K562 (cell line): ENCODE measurements around the gene CNR1. TPM values are rescaled to one million over a fixed set of nuclear protein-coding genes. Genes with fewer than 3 reads are reported as not detected.

Experiments
- CEBPZ ChIP-seq: fragments of 150-350 bp; IDR thresholded peaks from 2 replicates; pipeline ENCODE4 v1.6.1; 2014; ENCODE audit warnings: low read depth, mild to moderate bottlenecking, low read length, borderline replicate concordance
- ETV6 ChIP-seq, 3 experiments: fragments of 150-350 bp in 1 of 3; sonication (generic) in 1 of 3; formaldehyde crosslinking in 1 of 3; IDR thresholded peaks; 2 replicates each; pipeline versions ENCODE4 v1.6.1 to v1.8.0; 2014 to 2022; ENCODE audit warnings: borderline replicate concordance in 2 of 3, low read depth in 2 of 3, antibody characterized with exemption in 1 of 3, low read length in 1 of 3, mild to moderate bottlenecking in 1 of 3, missing genetic modification reagents in 1 of 3
- RBM15 ChIP-seq: fragments of 200-400 bp; formaldehyde crosslinking; IDR thresholded peaks from 2 replicates; pipeline ENCODE4 v1.6.1; 2018; ENCODE audit warnings: mild to moderate bottlenecking, low read length, moderate library complexity; ENCODE audit not compliant: insufficient read depth
- ZBED1 ChIP-seq: IDR thresholded peaks from 2 replicates; pipeline ENCODE4 v1.6.1; 2014
- ZNF436 ChIP-seq: fragments of 250-450, 450-650 bp; sonication (Bioruptor Pico); formaldehyde crosslinking; IDR thresholded peaks from 2 replicates; pipeline ENCODE4 v1.7.0; 2020; ENCODE audit warnings: mild to moderate bottlenecking
- ZNF707 ChIP-seq: fragments of 250-450 bp; sonication (Bioruptor Pico); conservative IDR thresholded peaks from 2 replicates; pipeline ENCODE4 v1.8.0; 2022; ENCODE audit warnings: inconsistent platforms, mild to moderate bottlenecking, moderate library complexity
- polyA plus RNA-seq, 8 experiments: library from polyadenylated mRNA; depleted of rRNA in 4 of 8; stranded (reverse) in 5 of 8; unstranded in 3 of 8; fragments of >200 nt; fragmentation: Nextera tagmentation in 2 of 8; fragmentation: Illumina TruSeq in 1 of 8; extraction: Ambion mirVana in 2 of 8; extraction: Trizol in 1 of 8; gene quantifications; 2 replicates each; pipeline versions ENCODE4 v1.2.1 to v1.2.3, GENCODE V29; 2011 to 2014; ENCODE audit warnings: inconsistent platforms in 1 of 8, missing spikeins in 1 of 8
- total RNA-seq, 7 experiments: library from RNA; depleted of rRNA in 6 of 7; stranded (reverse); fragments of >200 nt in 6 of 7; fragmentation: Illumina TruSeq in 2 of 7; extraction: Trizol in 2 of 7; gene quantifications; 2 replicates each; pipeline versions ENCODE4 v1.2.1 to v1.2.3, GENCODE V29; 2011 to 2021; ENCODE audit warnings: low replicate concordance in 1 of 7
- TF ChIP-seq, protein P1 (sequence below), 2 experiments: fragments of 450-650 bp; formaldehyde crosslinking in 1 of 2; IDR thresholded peaks; 2 replicates each; pipeline versions ENCODE4 v1.4.0 to v1.6.1; 2014 to 2020; ENCODE audit warnings: mild to moderate bottlenecking in 2 of 2, borderline replicate concordance in 1 of 2, low read depth in 1 of 2
- TF ChIP-seq, protein P2 (sequence below): fragments of 250-450 bp; sonication (Bioruptor Pico); IDR thresholded peaks from 2 replicates; pipeline ENCODE4 v1.4.0; 2020

Gene CNR1
- total and polyA plus RNA-seq, 9 of the 15 experiments (the other 6 are each of a cell fraction or from before 2014, with no cell fraction given): 0.50 to 1.9 (median 1.2) TPM; not detected in 1

GRCh38 chr6:88171312-88171711 is 5.2 kb upstream of the CNR1 start (continued):
- TF ChIP-seq CEBPZ: no peak
- TF ChIP-seq, protein P1, sequence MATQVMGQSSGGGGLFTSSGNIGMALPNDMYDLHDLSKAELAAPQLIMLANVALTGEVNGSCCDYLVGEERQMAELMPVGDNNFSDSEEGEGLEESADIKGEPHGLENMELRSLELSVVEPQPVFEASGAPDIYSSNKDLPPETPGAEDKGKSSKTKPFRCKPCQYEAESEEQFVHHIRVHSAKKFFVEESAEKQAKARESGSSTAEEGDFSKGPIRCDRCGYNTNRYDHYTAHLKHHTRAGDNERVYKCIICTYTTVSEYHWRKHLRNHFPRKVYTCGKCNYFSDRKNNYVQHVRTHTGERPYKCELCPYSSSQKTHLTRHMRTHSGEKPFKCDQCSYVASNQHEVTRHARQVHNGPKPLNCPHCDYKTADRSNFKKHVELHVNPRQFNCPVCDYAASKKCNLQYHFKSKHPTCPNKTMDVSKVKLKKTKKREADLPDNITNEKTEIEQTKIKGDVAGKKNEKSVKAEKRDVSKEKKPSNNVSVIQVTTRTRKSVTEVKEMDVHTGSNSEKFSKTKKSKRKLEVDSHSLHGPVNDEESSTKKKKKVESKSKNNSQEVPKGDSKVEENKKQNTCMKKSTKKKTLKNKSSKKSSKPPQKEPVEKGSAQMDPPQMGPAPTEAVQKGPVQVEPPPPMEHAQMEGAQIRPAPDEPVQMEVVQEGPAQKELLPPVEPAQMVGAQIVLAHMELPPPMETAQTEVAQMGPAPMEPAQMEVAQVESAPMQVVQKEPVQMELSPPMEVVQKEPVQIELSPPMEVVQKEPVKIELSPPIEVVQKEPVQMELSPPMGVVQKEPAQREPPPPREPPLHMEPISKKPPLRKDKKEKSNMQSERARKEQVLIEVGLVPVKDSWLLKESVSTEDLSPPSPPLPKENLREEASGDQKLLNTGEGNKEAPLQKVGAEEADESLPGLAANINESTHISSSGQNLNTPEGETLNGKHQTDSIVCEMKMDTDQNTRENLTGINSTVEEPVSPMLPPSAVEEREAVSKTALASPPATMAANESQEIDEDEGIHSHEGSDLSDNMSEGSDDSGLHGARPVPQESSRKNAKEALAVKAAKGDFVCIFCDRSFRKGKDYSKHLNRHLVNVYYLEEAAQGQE (IDR thresholded peaks at IDR 0.05; ENCODE audit: borderline replicate concordance): no peak
- TF ChIP-seq, protein P1 (CRISPR knock-in tag; IDR thresholded peaks at IDR 0.05; ENCODE audit: low read depth): no peak
- TF ChIP-seq ZNF436 (CRISPR knock-in tag): no peak
- TF ChIP-seq ZNF707 (CRISPR knock-in tag): no peak
- TF ChIP-seq, protein P2, sequence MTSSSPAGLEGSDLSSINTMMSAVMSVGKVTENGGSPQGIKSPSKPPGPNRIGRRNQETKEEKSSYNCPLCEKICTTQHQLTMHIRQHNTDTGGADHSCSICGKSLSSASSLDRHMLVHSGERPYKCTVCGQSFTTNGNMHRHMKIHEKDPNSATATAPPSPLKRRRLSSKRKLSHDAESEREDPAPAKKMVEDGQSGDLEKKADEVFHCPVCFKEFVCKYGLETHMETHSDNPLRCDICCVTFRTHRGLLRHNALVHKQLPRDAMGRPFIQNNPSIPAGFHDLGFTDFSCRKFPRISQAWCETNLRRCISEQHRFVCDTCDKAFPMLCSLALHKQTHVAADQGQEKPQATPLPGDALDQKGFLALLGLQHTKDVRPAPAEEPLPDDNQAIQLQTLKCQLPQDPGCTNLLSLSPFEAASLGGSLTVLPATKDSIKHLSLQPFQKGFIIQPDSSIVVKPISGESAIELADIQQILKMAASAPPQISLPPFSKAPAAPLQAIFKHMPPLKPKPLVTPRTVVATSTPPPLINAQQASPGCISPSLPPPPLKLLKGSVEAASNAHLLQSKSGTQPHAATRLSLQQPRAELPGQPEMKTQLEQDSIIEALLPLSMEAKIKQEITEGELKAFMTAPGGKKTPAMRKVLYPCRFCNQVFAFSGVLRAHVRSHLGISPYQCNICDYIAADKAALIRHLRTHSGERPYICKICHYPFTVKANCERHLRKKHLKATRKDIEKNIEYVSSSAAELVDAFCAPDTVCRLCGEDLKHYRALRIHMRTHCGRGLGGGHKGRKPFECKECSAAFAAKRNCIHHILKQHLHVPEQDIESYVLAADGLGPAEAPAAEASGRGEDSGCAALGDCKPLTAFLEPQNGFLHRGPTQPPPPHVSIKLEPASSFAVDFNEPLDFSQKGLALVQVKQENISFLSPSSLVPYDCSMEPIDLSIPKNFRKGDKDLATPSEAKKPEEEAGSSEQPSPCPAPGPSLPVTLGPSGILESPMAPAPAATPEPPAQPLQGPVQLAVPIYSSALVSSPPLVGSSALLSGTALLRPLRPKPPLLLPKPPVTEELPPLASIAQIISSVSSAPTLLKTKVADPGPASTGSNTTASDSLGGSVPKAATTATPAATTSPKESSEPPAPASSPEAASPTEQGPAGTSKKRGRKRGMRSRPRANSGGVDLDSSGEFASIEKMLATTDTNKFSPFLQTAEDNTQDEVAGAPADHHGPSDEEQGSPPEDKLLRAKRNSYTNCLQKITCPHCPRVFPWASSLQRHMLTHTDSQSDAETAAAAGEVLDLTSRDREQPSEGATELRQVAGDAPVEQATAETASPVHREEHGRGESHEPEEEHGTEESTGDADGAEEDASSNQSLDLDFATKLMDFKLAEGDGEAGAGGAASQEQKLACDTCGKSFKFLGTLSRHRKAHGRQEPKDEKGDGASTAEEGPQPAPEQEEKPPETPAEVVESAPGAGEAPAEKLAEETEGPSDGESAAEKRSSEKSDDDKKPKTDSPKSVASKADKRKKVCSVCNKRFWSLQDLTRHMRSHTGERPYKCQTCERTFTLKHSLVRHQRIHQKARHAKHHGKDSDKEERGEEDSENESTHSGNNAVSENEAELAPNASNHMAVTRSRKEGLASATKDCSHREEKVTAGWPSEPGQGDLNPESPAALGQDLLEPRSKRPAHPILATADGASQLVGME (CRISPR knock-in tag): no peak
- no peak for TF ChIP-seq ZBED1
- no peak for TF ChIP-seq ETV6 (IDR thresholded peaks at IDR 0.05; ENCODE audit: borderline replicate concordance in 1 of 2, low read depth in 2 of 2, low read length in 1 of 2)
- no peak for TF ChIP-seq ETV6 (CRISPR knock-in tag; IDR thresholded peaks at IDR 0.05; ENCODE audit: borderline replicate concordance)
- TF ChIP-seq RBM15: no peak
